Mesothelial cell of epicardium (in vitro differentiated cells): ENCODE results near the gene ARNT2. TPM values are rescaled to one million over a fixed set of nuclear protein-coding genes. Genes with fewer than 3 reads are reported as not detected.

Experiments used
- DNase-seq, 2 experiments: peaks; one replicate each; pipeline ENCODE4 v3.0.0; 2021; ENCODE audit warnings: low spot score in 2 of 2; ENCODE audit not compliant: unreplicated experiment in 2 of 2
- H3K27ac Mint-ChIP-seq: 2 replicates; pipeline ENCODE4 v1.8.0; 2021; ENCODE audit warnings: mixed read lengths
- H3K27me3 Mint-ChIP-seq: 2 replicates; pipeline ENCODE4 v1.8.0; 2021; ENCODE audit warnings: low read depth, mixed read lengths
- H3K36me3 Mint-ChIP-seq: 2 replicates; pipeline ENCODE4 v1.8.0; 2021; ENCODE audit warnings: mixed read lengths
- H3K4me1 Mint-ChIP-seq: 2 replicates; pipeline ENCODE4 v1.8.0; 2021; ENCODE audit warnings: mixed read lengths
- H3K4me3 Mint-ChIP-seq: 2 replicates; pipeline ENCODE4 v1.8.0; 2021; ENCODE audit warnings: mild to moderate bottlenecking, moderate library complexity, mixed read lengths
- H3K9me3 Mint-ChIP-seq: 2 replicates; pipeline ENCODE4 v1.8.0; 2021; ENCODE audit warnings: mixed read lengths
- CTCF ChIP-seq: fragments of 200-600 bp; sonication (generic); IDR thresholded peaks from one replicate; pipeline ENCODE4 v1.5.0; 2021; ENCODE audit warnings: antibody characterized with exemption; ENCODE audit not compliant: unreplicated experiment
- total RNA-seq: library from RNA; stranded (reverse); gene quantifications from 3 replicates; pipeline ENCODE4 v1.2.1, GENCODE V29; 2021

The ARNT2 gene
- total RNA-seq, 1 donor from 2014 or later = 20.2 TPM

GRCh38 chr15:80562033-80562432 is 157.9 kb downstream of the ARNT2 start:
- Mint-ChIP-seq H3K36me3 (peaks cover 27% of the 10 kb centered on the region), H3K9me3 (peaks cover 6% of the 10 kb centered on the region), H3K27me3 (no peaks in the 10 kb centered on the region), H3K4me3 (no peak overlapping the region), H3K4me1 (no peaks in the 10 kb centered on the region), H3K27ac (peak overlapping the region; percentile 23)
- DNase-seq = no peak
- TF ChIP-seq CTCF = no peak

- Mint-ChIP-seq H3K27me3 (no peaks in the 10 kb centered on the region), H3K27ac (no peak overlapping the region), H3K4me1 (no peaks in the 10 kb centered on the region), H3K4me3 (no peak overlapping the region), H3K9me3 (peaks cover 2% of the 10 kb centered on the region), H3K36me3 (peaks cover 23% of the 10 kb centered on the region)
- DNase-seq = no peak
- TF ChIP-seq CTCF = no peak
These were observed 158.7 kb downstream of the ARNT2 start for GRCh38 chr15:80562846-80563245.

GRCh38 chr15:80563372-80563997 is 159.3 kb downstream of the ARNT2 start:
- Mint-ChIP-seq H3K27ac (no peak overlapping the region), H3K36me3 (peaks cover 20% of the 10 kb centered on the region), H3K9me3 (no peaks in the 10 kb centered on the region), H3K4me1 (no peaks in the 10 kb centered on the region), H3K27me3 (no peaks in the 10 kb centered on the region), H3K4me3 (no peak overlapping the region)
- no peak for DNase-seq
- TF ChIP-seq CTCF = no peak

- Mint-ChIP-seq H3K27me3 (no peaks in the 10 kb centered on the region), H3K27ac (no peak overlapping the region), H3K9me3 (no peaks in the 10 kb centered on the region), H3K4me3 (no peak overlapping the region), H3K36me3 (peaks cover 20% of the 10 kb centered on the region), H3K4me1 (no peaks in the 10 kb centered on the region)
- TF ChIP-seq CTCF = no peak
- no peak for DNase-seq
These were observed 159.9 kb downstream of the ARNT2 start for GRCh38 chr15:80564056-80564455.

- Mint-ChIP-seq H3K36me3 (peaks cover 20% of the 10 kb centered on the region), H3K27me3 (no peaks in the 10 kb centered on the region), H3K4me1 (no peaks in the 10 kb centered on the region), H3K4me3 (no peak overlapping the region), H3K9me3 (no peaks in the 10 kb centered on the region), H3K27ac (no peak overlapping the region)
- no peak for DNase-seq
- no peak for TF ChIP-seq CTCF
These were observed 161.2 kb downstream of the ARNT2 start for GRCh38 chr15:80565398-80565797.

GRCh38 chr15:80565988-80566387 is 161.8 kb downstream of the ARNT2 start:
- Mint-ChIP-seq H3K36me3 (peaks cover 20% of the 10 kb centered on the region), H3K9me3 (no peaks in the 10 kb centered on the region), H3K27ac (no peak overlapping the region), H3K27me3 (no peaks in the 10 kb centered on the region), H3K4me3 (no peak overlapping the region), H3K4me1 (no peaks in the 10 kb centered on the region)
- DNase-seq = no peak
- no peak for TF ChIP-seq CTCF
